Measurements from ENCODE around the gene MMP25. TPM values are rescaled to one million over a fixed set of nuclear protein-coding genes. Genes with fewer than 3 reads are reported as not detected.

The MMP25 gene
- total RNA-seq, 1 experiment from 2014 or later = 0.95 TPM

- in situ Hi-C loops (cut with HindIII; ENCODE audit: low sequenced_read_pairs) = no loop called here
- no peak for DNase-seq (ENCODE audit: low spot score)
Measured at GRCh38 chr16:3014971-3015370, 31.4 kb upstream of the MMP25 start.

- in situ Hi-C loops (cut with HindIII; ENCODE audit: low sequenced_read_pairs) = no loop called here
Measured at GRCh38 chr16:3015865-3016521, 30.4 kb upstream of the MMP25 start.

GRCh38 chr16:3017344-3017743 is 29.0 kb upstream of the MMP25 start:
- DNase-seq (ENCODE audit: low spot score) = no peak

More at GRCh38 chr16:3015865-3016521, 30.4 kb upstream of the MMP25 start:
- DNase-seq (ENCODE audit: low spot score) = no peak

GRCh38 chr16:3017794-3018506 is 28.4 kb upstream of the MMP25 start, which contains the start of gene CLDN6:
CLDN6 (minus strand) TSS chr16:3018183; CDS start chr16:3016021, 2,162 bp downstream.
- DNase-seq (ENCODE audit: low spot score) = no peak
- in situ Hi-C loops (cut with HindIII; ENCODE audit: low sequenced_read_pairs) = no loop called here

More at GRCh38 chr16:3017344-3017743, 29.0 kb upstream of the MMP25 start:
- in situ Hi-C loops (cut with HindIII; ENCODE audit: low sequenced_read_pairs) = no loop called here

- in situ Hi-C loops (cut with HindIII; ENCODE audit: low sequenced_read_pairs) = no loop called here
- no peak for DNase-seq (ENCODE audit: low spot score)
Measured at GRCh38 chr16:3019594-3020246, 26.6 kb upstream of the MMP25 start.

GRCh38 chr16:3020247-3020603 is 26.1 kb upstream of the MMP25 start, which contains the start of gene TNFRSF12A:
TNFRSF12A (plus strand) TSS chr16:3020368; CDS start chr16:3020398, 30 bp downstream.
- peak; percentile 54 for DNase-seq (ENCODE audit: low spot score)
- in situ Hi-C loops (cut with HindIII; ENCODE audit: low sequenced_read_pairs) = no loop called here

GRCh38 chr16:3020604-3021448 is 25.5 kb upstream of the MMP25 start:
- DNase-seq (ENCODE audit: low spot score) = peak; percentile 41
- in situ Hi-C loops (cut with HindIII; ENCODE audit: low sequenced_read_pairs) = no loop called here

GRCh38 chr16:3021449-3022207 is 24.7 kb upstream of the MMP25 start:
- peak; percentile 69 for DNase-seq (ENCODE audit: low spot score)
- in situ Hi-C loops (cut with HindIII; ENCODE audit: low sequenced_read_pairs) = no loop called here

- DNase-seq (ENCODE audit: low spot score) = peak; percentile 62
- in situ Hi-C loops (cut with HindIII; ENCODE audit: low sequenced_read_pairs) = no loop called here
Measured at GRCh38 chr16:3022208-3022683, 24.1 kb upstream of the MMP25 start.

- in situ Hi-C loops (cut with HindIII; ENCODE audit: low sequenced_read_pairs) = no loop called here
- peak; percentile 24 for DNase-seq (ENCODE audit: low spot score)
Measured at GRCh38 chr16:3022684-3023414, 23.5 kb upstream of the MMP25 start.

- DNase-seq (ENCODE audit: low spot score) = peak; percentile 70
- in situ Hi-C loops (cut with HindIII; ENCODE audit: low sequenced_read_pairs) = no loop called here
Measured at GRCh38 chr16:3023415-3023668, 23.0 kb upstream of the MMP25 start.

- peak; percentile 99 for DNase-seq (ENCODE audit: low spot score)
- in situ Hi-C loops (cut with HindIII; ENCODE audit: low sequenced_read_pairs) = no loop called here
Measured at GRCh38 chr16:3023669-3024478, 22.5 kb upstream of the MMP25 start, which contains the start of the genes HCFC1R1 and THOC6. HCFC1R1 (minus strand) TSS chr16:3023942; CDS start chr16:3023941, 1 bp downstream. THOC6 (plus strand) TSS chr16:3024035; CDS start chr16:3024327, 292 bp downstream.

- DNase-seq (ENCODE audit: low spot score) = no peak
- in situ Hi-C loops (cut with HindIII; ENCODE audit: low sequenced_read_pairs) = no loop called here
Measured at GRCh38 chr16:3025032-3026002, 21.0 kb upstream of the MMP25 start.

- DNase-seq (ENCODE audit: low spot score) = no peak
- in situ Hi-C loops (cut with HindIII; ENCODE audit: low sequenced_read_pairs) = no loop called here
Measured at GRCh38 chr16:3026003-3026378, 20.4 kb upstream of the MMP25 start.

- DNase-seq (ENCODE audit: low spot score) = no peak
- in situ Hi-C loops (cut with HindIII; ENCODE audit: low sequenced_read_pairs) = no loop called here
Measured at GRCh38 chr16:3026609-3027488, 19.5 kb upstream of the MMP25 start.
